Measurements from ENCODE around the gene OR5D18. TPM values are rescaled to one million over a fixed set of nuclear protein-coding genes. Genes with fewer than 3 reads are reported as not detected.

The OR5D18 gene
- polyA plus RNA-seq, 1 of the 3 experiments (the other 2 are of a cell fraction) = not detected

GRCh38 chr11:55838452-55838851 is 19.0 kb downstream of the OR5D18 start, which contains the start of gene OR5D16:
TSS of gene OR5D16 (plus strand) at chr11:55838752. CDS start at chr11:55838752, 0 bp downstream.
- H3K9ac ChIP-seq = no peak within 1 kb of the TSS
- POLR2A ChIA-PET = no interaction called here
- TF ChIP-seq EP300 (IDR thresholded peaks at IDR 0.05; ENCODE audit: borderline replicate concordance in 1 of 2, low read depth in 1 of 2, low read length in 1 of 2) = no peak
- TF ChIP-seq REST (IDR thresholded peaks at IDR 0.05; ENCODE audit: low read depth, low read length) = no peak
- no peak for TF ChIP-seq CTCF (IDR thresholded peaks at IDR 0.05)
- TF ChIP-seq FOSL2 (IDR thresholded peaks at IDR 0.05; ENCODE audit: borderline replicate concordance, low read depth) = no peak
- CTCF ChIA-PET = no interaction called here
- 1% methylated on average over 3 of the region's 3 CpGs for WGBS (ENCODE audit: low lambda C conversion rate)
- H3K27me3 ChIP-seq (ENCODE audit: insufficient read depth) = no peaks in the 10 kb centered on the region
- DNase-seq = no peak
- H3K36me3 ChIP-seq (replicated peaks in 1 of 2; ENCODE audit: control insufficient read depth in 1 of 2, insufficient read depth in 2 of 2, low read length in 1 of 2) = no peaks in the 10 kb centered on the region
- no peaks in the 10 kb centered on the region for H3K4me1 ChIP-seq (ENCODE audit: control insufficient read depth in 1 of 2, insufficient read depth in 2 of 2, low read depth in 1 of 2, low read length in 1 of 2)
- H4K20me1 ChIP-seq (ENCODE audit: insufficient read depth) = no peaks in the 10 kb centered on the region
- no peak within 1 kb of the TSS for H3K4me2 ChIP-seq
- H3F3A ChIP-seq (replicated peaks; ENCODE audit: insufficient read depth) = no peaks in the 10 kb centered on the region
- no peaks in the 10 kb centered on the region for H3K9me2 ChIP-seq
- no peak within 1 kb of the TSS for H3K27ac ChIP-seq (ENCODE audit: low read depth in 2 of 2, low read length in 1 of 2)
- no peaks in the 10 kb centered on the region for H3K79me2 ChIP-seq (ENCODE audit: insufficient read depth)
- H3K4me3 ChIP-seq (ENCODE audit: low read depth in 2 of 2, low read length in 1 of 2) = no peak within 1 kb of the TSS
- no peak within 1 kb of the TSS for H2AFZ ChIP-seq (ENCODE audit: low read depth)
- no peaks in the 10 kb centered on the region for H3K9me3 ChIP-seq

- H3K27ac ChIP-seq (ENCODE audit: low read depth in 2 of 2, low read length in 1 of 2) = no peak overlapping the region
- no peaks in the 10 kb centered on the region for H4K20me1 ChIP-seq (ENCODE audit: insufficient read depth)
- TF ChIP-seq, protein P1, sequence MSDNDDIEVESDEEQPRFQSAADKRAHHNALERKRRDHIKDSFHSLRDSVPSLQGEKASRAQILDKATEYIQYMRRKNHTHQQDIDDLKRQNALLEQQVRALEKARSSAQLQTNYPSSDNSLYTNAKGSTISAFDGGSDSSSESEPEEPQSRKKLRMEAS (IDR thresholded peaks at IDR 0.05; ENCODE audit: low read depth) = no peak
- TF ChIP-seq NFIC (IDR thresholded peaks at IDR 0.05; ENCODE audit: borderline replicate concordance) = no peak
- no peak for TF ChIP-seq TAF1 (IDR thresholded peaks at IDR 0.05; ENCODE audit: borderline replicate concordance, low read depth, low read length)
- no peak for TF ChIP-seq EZH2phosphoT487 (IDR thresholded peaks at IDR 0.05; ENCODE audit: borderline replicate concordance, low read depth)
- TF ChIP-seq, protein P2, sequence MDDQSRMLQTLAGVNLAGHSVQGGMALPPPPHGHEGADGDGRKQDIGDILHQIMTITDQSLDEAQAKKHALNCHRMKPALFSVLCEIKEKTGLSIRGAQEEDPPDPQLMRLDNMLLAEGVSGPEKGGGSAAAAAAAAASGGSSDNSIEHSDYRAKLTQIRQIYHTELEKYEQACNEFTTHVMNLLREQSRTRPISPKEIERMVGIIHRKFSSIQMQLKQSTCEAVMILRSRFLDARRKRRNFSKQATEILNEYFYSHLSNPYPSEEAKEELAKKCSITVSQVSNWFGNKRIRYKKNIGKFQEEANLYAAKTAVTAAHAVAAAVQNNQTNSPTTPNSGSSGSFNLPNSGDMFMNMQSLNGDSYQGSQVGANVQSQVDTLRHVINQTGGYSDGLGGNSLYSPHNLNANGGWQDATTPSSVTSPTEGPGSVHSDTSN (IDR thresholded peaks at IDR 0.05) = no peak
- no peak for TF ChIP-seq TCF12 (IDR thresholded peaks at IDR 0.05)
- no peak for TF ChIP-seq POLR2AphosphoS5 (IDR thresholded peaks at IDR 0.05; ENCODE audit: low read depth, low read length)
- TF ChIP-seq GABPA (IDR thresholded peaks at IDR 0.05; ENCODE audit: low read depth) = no peak
- TF ChIP-seq TEAD4 (IDR thresholded peaks at IDR 0.05; ENCODE audit: borderline replicate concordance, insufficient read depth) = no peak
- no peak for TF ChIP-seq REST (IDR thresholded peaks at IDR 0.05; ENCODE audit: low read depth, low read length)
- TF ChIP-seq FOXJ3 (CRISPR knock-in tag; IDR thresholded peaks at IDR 0.05) = no peak
- ChIA-PET POLR2A (no interaction called here), CTCF (no interaction called here)
- no peak for DNase-seq
- H3K4me3 ChIP-seq (ENCODE audit: low read depth in 2 of 2, low read length in 1 of 2) = no peak overlapping the region
- no peaks in the 10 kb centered on the region for H3K9me3 ChIP-seq
- H3K36me3 ChIP-seq (replicated peaks in 1 of 2; ENCODE audit: control insufficient read depth in 1 of 2, insufficient read depth in 2 of 2, low read length in 1 of 2) = no peaks in the 10 kb centered on the region
- 2% methylated on average over 2 of the region's 2 CpGs for WGBS (ENCODE audit: low lambda C conversion rate)
- no peaks in the 10 kb centered on the region for H3K79me2 ChIP-seq (ENCODE audit: insufficient read depth)
- H3K9me2 ChIP-seq = no peaks in the 10 kb centered on the region
- H3K4me1 ChIP-seq (ENCODE audit: control insufficient read depth in 1 of 2, insufficient read depth in 2 of 2, low read depth in 1 of 2, low read length in 1 of 2) = no peaks in the 10 kb centered on the region
- H3K27me3 ChIP-seq (ENCODE audit: insufficient read depth) = no peaks in the 10 kb centered on the region
- no peak overlapping the region for H3K4me2 ChIP-seq
- H3F3A ChIP-seq (replicated peaks; ENCODE audit: insufficient read depth) = no peaks in the 10 kb centered on the region
- no peak overlapping the region for H3K9ac ChIP-seq
- H2AFZ ChIP-seq (ENCODE audit: low read depth) = no peak overlapping the region
Observed at GRCh38 chr11:55847453-55847852, 28.0 kb downstream of the OR5D18 start.
